ENCODE results near the gene UXS1. TPM values are rescaled to one million over a fixed set of nuclear protein-coding genes. Genes with fewer than 3 reads are reported as not detected.

Gene UXS1
- polyA plus RNA-seq, 1 donor = 73.5 TPM

DNA sequence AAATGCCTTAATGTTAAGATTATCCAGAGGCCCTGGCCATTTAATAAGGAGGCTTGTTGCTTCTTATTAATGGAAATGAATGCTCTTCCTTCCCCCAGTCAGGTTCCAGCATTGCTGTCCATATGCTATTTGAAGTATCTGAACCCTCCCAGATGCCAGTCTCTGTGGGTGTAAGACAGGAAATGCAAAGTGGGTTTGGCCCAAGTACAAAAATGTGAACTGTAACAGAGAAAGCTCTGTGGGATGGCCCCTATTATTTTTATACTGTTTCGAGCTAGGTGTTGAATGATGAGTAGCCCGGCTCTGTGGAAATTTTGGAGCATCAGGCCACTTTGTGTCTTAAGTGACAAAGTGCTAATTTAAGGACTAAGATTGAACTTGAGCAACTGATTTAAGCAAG, 141.0 kb downstream of the UXS1 start:
- DNase-seq = no peak

DNA sequence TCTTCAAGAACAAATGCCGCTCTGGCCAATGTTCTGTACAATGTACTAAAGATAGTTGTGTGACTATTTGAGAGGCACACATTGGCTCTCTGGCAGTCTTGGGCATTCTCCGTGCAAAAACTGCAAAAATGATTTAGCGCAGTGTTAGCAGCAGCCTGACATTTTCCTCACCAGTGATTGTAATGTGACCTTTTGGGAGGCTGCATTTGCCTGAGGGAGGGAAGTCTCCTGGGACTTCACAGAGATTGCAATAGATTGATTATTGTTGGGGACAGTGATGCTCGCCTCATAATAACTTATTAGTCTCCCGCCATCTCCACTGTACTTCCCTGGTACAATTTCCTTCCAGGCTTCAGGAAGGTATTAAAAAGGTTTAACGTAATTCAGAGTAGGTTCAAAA, 149.2 kb downstream of the UXS1 start:
- DNase-seq = no peak

DNA sequence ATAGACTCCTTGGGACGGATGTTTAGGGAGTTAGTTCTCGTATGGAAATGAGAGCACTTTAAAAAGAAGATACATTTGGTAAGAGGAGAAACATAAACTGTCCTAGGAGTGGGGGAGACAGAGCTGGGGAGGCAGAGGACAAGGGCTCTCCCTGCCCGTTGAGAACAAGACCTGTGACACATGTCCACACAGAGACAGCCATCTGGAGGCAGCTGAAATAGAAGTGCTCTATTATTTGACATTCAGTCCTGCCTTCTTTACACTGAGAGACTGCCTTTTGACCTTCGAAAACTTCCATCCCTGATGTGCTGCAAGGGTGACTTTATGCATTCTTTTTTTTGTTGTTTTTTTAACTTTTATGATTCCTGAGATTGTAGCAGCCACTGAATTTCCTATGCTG, 150.1 kb downstream of the UXS1 start:
- no peak for DNase-seq

Measured in left kidney (tissue), 2 donors.